Activated CD4-positive, alpha-beta T cell treated with anti-CD3 and anti-CD28 coated beads, Interleukin-2, amount 50 U/mL, for 16 hours (primary cell): ENCODE measurements around the gene WFIKKN2.

Experiments used
- DNase-seq: peaks from one replicate; pipeline ENCODE4 v3.0.0-alpha.2; 2020

WFIKKN2 gene

GRCh38 chr17:50837286-50837979, 2.0 kb downstream of the WFIKKN2 start:
- no peak for DNase-seq

GRCh38 chr17:50837980-50838954, 2.9 kb downstream of the WFIKKN2 start:
- DNase-seq: no peak

DNA sequence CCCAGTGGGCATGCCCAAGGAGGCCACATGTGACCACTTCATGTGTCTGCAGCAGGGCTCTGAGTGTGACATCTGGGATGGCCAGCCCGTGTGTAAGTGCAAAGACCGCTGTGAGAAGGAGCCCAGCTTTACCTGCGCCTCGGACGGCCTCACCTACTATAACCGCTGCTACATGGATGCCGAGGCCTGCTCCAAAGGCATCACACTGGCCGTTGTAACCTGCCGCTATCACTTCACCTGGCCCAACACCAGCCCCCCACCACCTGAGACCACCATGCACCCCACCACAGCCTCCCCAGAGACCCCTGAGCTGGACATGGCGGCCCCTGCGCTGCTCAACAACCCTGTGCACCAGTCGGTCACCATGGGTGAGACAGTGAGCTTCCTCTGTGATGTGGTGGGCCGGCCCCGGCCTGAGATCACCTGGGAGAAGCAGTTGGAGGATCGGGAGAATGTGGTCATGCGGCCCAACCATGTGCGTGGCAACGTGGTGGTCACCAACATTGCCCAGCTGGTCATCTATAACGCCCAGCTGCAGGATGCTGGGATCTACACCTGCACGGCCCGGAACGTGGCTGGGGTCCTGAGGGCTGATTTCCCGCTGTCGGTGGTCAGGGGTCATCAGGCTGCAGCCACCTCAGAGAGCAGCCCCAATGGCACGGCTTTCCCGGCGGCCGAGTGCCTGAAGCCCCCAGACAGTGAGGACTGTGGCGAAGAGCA, 4.4 kb downstream of the WFIKKN2 start:
- no peak for DNase-seq

DNA sequence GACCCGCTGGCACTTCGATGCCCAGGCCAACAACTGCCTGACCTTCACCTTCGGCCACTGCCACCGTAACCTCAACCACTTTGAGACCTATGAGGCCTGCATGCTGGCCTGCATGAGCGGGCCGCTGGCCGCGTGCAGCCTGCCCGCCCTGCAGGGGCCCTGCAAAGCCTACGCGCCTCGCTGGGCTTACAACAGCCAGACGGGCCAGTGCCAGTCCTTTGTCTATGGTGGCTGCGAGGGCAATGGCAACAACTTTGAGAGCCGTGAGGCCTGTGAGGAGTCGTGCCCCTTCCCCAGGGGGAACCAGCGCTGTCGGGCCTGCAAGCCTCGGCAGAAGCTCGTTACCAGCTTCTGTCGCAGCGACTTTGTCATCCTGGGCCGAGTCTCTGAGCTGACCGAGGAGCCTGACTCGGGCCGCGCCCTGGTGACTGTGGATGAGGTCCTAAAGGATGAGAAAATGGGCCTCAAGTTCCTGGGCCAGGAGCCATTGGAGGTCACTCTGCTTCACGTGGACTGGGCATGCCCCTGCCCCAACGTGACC, 5.0 kb downstream of the WFIKKN2 start:
- no peak for DNase-seq

GRCh38 chr17:50841277-50841948, 6.0 kb downstream of the WFIKKN2 start:
- no peak for DNase-seq

DNA sequence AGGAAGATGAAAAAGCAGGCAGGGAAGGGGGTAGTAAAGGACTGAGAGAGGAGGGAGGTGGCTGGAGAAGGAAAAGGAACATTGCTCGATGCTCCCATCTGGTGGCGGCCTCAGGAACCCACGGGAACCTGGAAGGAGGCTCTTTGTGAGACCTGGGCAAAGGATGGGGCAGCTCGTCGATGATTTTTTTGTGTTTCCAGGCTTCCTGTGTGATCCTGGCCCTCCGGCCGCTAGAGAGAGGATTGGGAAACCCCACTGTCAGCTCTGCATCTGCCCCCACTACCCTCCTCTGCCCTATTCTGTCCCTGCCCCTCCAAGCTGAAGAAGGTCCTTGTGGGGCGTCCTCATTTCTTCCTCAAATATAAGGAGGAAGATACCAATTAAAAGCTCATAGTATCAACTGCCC, 6.6 kb downstream of the WFIKKN2 start:
- peak; percentile 57 for DNase-seq

DNA sequence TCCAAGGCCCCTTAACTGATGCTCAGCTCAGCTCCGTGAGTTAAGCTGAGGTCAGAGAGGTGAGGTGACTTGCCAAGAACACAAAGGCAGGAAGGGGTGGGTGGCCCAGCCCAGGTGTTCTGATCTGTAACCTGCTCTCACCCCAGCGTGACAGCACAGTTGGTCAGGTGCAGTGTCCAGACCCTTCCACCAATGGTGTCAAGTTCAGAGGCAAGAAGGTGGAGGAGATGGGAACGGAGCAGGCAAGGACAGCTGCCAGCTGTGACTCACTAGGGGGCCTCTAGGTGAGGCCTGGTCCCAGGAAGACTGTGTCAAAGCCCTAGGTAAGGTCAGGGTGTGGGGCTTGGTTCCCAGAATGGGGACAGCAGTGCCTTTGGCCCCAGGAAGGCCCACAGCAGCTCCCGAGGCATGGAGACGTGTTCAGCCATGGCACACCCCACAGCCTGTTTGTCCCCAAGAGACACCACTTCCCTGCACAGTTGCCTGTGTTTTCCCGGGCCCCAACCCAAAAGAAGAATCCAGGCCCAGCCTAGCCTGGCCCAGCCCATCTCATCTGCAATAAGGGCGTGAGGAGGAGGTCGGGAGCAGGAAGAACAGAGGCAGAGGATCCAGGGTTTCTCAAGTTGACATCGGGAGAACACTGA, 7.2 kb downstream of the WFIKKN2 start:
- no peak for DNase-seq

DNA sequence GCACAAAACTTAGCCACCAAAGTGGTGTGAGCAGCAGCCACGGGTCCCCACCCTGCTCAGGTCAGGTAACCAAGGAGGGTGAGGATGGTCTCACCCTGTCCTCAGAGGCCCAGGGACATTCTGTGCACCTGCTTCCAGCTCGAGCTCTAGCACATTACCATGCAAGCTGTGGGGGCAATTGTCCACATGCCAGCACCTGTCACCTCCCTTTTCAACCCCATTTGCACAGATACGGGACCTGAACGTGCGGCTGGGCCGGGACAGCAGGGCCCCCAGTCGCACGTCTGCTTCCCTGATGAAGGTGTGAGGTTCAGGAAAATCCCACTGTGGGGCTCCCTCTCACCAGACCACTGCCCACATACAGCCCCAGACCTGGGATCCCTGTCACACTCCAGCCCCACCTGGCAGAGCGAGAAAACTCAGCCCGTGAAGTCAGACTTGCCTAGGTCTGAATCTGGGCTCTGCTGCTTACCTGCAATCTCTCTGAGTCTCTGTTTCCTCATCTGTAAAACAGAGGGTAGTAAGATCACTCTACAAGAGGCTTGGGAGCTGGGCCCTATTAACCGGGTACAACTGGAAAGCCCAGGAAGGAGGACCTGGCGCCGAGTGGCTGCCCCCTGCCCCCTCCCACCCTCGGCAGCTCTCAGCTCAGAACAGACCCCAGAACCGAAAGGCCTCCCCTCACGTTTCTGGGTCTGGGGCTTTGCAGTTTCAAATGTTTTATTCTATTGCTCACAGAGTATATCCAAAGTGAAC, 7.9 kb downstream of the WFIKKN2 start:
- no peak for DNase-seq

GRCh38 chr17:50844117-50844700, 8.8 kb downstream of the WFIKKN2 start:
- no peak for DNase-seq

DNA sequence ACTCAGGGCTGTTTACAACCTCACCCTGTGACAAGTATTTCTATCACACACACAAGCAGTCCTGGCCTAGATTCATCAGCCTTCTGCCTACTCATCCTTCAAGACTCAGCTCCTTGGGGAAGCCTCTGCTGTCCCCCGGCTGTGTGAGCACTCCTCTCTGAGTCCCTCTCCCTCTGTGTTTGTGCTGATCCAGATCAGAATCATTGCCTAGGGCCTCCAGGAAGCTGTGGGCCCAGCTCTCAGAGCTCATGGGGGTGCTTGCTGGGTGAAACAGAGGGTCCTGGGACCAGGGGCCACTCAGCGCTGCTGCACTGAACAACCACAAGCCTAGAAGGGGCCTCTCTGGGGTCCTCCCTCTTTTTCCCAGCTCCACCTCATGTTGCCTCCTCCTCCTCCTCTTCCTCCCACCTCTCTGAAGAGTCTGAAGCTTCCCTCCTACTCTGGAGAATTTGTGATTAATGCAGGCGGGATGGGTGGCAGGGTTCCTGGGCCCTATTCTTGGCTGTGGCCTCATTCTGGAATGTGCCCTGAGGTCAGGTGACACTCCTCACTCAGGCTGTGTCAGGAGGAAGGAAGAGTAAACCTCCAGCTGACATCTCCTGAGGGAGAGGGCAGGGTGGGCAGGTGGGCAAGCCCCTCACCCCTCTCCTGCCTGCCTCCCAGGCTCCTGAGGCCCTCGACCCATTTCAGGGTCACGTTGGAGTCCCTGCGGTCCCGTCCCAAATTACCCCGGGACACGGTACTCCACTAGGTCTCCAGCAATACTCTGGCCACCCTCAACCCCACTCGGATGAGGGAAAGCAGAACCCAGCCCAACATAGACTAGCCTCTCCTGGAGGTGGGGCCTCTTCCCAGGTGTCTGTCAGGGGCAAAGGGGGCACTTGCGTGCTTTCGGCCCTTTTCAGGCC, 10.1 kb downstream of the WFIKKN2 start:
- no peak for DNase-seq

- DNase-seq: no peak
Measured at GRCh38 chr17:50847566-50847965, 12.2 kb downstream of the WFIKKN2 start.

- no peak for DNase-seq
Measured at GRCh38 chr17:50848039-50848438, 12.7 kb downstream of the WFIKKN2 start.

- DNase-seq: no peak
Measured at GRCh38 chr17:50848711-50849110, 13.3 kb downstream of the WFIKKN2 start.

- DNase-seq: no peak
Measured at GRCh38 chr17:50850640-50851039, 15.3 kb downstream of the WFIKKN2 start.

GRCh38 chr17:50853015-50853615, 17.7 kb downstream of the WFIKKN2 start:
- no peak for DNase-seq

DNA sequence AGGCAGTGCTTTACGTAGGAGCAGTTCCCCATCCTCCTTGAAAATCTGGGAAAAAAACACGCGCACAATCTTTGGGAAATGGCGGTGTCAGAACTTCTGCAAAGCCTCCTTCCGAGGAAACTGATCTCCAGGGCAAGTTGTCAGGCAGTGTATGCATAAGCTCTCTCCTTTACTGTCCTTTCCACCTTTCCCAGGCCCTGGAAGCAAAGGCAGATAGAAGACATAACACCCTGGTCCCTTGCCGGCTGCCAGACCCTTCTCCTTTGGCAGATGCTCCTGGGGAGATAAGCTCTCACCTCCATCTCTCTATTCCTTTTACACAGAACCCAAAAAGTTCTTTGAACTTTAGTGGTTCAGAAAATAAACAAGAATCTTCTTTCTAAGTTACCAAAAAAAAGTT, 18.4 kb downstream of the WFIKKN2 start:
- DNase-seq: no peak

- DNase-seq: no peak
Measured at GRCh38 chr17:50855708-50856330, 20.4 kb downstream of the WFIKKN2 start.

GRCh38 chr17:50856431-50856830, 21.0 kb downstream of the WFIKKN2 start:
- no peak for DNase-seq
